ENCODE measurements around the gene PODNL1. TPM values are rescaled to one million over a fixed set of nuclear protein-coding genes. Genes with fewer than 3 reads are reported as not detected.
A peak's percentile ranks its signal among the peaks of the same experiment; 100 is the strongest.

PODNL1 gene
- total and polyA plus RNA-seq, 2 of the 8 experiments (the other 6 are each of a cell fraction or from before 2014, with no cell fraction given): 1.0 to 1.5 TPM

GRCh38 chr19:13954185-13954584 is 16.0 kb upstream of the PODNL1 start:
- 91% methylated on average over 14 of the region's 15 CpGs; no CpG with 5 or more reads in 1 of the 2 experiments for WGBS, 2 experiments (ENCODE audit: extremely low coverage in 1 of 2, insufficient coverage in 1 of 2, insufficient read length in 1 of 2, insufficient replicate concordance in 2 of 2, low coverage in 1 of 2, low lambda C conversion rate in 2 of 2, missing lambda C conversion rate in 1 of 2)
- FAIRE-seq (no peak), DNase-seq (ENCODE audit: low read depth in 1 of 2, low spot score in 2 of 2) (no peak)
- Histone ChIP-seq H2BK20ac (ENCODE audit: low read length) (no peak overlapping the region), H3K14ac (ENCODE audit: insufficient read length) (no peak overlapping the region), H3K23me2 (ENCODE audit: low read depth, low read length) (peaks cover 9% of the 10 kb centered on the region), H4K20me1 (replicated peaks in 1 of 2; ENCODE audit: control insufficient read depth in 1 of 2, insufficient read depth in 2 of 2, low read length in 2 of 2) (peaks cover 0 to 16% of the 10 kb centered on the region in 2 experiments), H3K23ac (ENCODE audit: insufficient read length) (no peak overlapping the region), H3K18ac (ENCODE audit: extremely low read depth, low read length) (no peak overlapping the region), H4K8ac (ENCODE audit: extremely low read depth, insufficient read depth, low read length) (peak overlapping the region; percentile 25; the same call in 1 of the 2 replicates), H3K79me2 (ENCODE audit: control insufficient read depth in 1 of 2, insufficient read depth in 2 of 2, low read length in 2 of 2) (peaks cover 0 to 19% of the 10 kb centered on the region in 2 experiments; a peak in 3 of 4 replicates), H3K79me1 (ENCODE audit: low read depth, low read length) (peaks cover 13% of the 10 kb centered on the region), H3K4me2 (ENCODE audit: insufficient read depth in 1 of 2, low read depth in 2 of 2, low read length in 2 of 2) (peak overlapping the region in 1 of 2 experiments; percentile 61; a peak in 1 of 4 replicates), H2AK5ac (ENCODE audit: low read depth, low read length) (no peak overlapping the region), H4K5ac (ENCODE audit: insufficient read length, low read depth, low read length) (no peak overlapping the region), H3K4me1 (replicated peaks in 1 of 4; ENCODE audit: control insufficient read depth in 3 of 4, insufficient read depth in 4 of 4, low read length in 3 of 4) (peaks cover 0 to 7% (median 3%) of the 10 kb centered on the region in 4 experiments; a peak in 6 of 7 replicates), H3K4ac (replicated peaks; ENCODE audit: insufficient read length, low read depth, low read length) (no peak overlapping the region), H3K36me3 (ENCODE audit: control insufficient read depth in 2 of 4, insufficient read depth in 4 of 4, low read length in 3 of 4) (peaks cover 18 to 36% (median 29%) of the 10 kb centered on the region in 4 experiments), H2BK120ac (replicated peaks; ENCODE audit: low read depth, low read length) (no peak overlapping the region), H4K91ac (replicated peaks; ENCODE audit: insufficient read length, low read length) (no peak overlapping the region), H3K9me3 (ENCODE audit: insufficient read depth in 2 of 2, low read depth in 1 of 2, low read length in 1 of 2) (no peaks in the 10 kb centered on the region), H3K9ac (replicated peaks in 1 of 4; ENCODE audit: extremely low read depth in 1 of 4, low read depth in 3 of 4, low read length in 3 of 4) (no peak overlapping the region), H3K4me3 (ENCODE audit: extremely low read depth in 1 of 4, insufficient read depth in 2 of 4, low read depth in 3 of 4, low read length in 4 of 4) (no peak overlapping the region), H2BK12ac (ENCODE audit: low read depth, low read length) (no peak overlapping the region), H2AFZ (ENCODE audit: low read length) (no peak overlapping the region), H2BK5ac (ENCODE audit: low read depth, low read length) (0 out of 2 replicates have a peak overlapping the region, but pooled peaks have one; percentile 78), H2BK15ac (ENCODE audit: low read length) (no peak overlapping the region), H3K56ac (replicated peaks; ENCODE audit: insufficient read length, low read depth, low read length) (peak overlapping the region; percentile 9), H3K27me3 (replicated peaks in 1 of 4; ENCODE audit: control insufficient read depth in 3 of 4, extremely low read depth in 1 of 4, insufficient read depth in 3 of 4, low read length in 3 of 4) (no peaks in the 10 kb centered on the region), H3K27ac (ENCODE audit: low read depth, low read length) (no peak overlapping the region)
- ChIA-PET CTCF (ENCODE audit: partially characterized antibody) (interaction anchor here (0.9 to 1.8 kb wide), 10 partner anchors 12 to 131 kb away, joined by 3 to 12 read pairs (median 5); partner anchors contain the start of genes C19orf67 and RFX1), POLR2A (ENCODE audit: partially characterized antibody) (interaction anchor here (0.9 to 4.3 kb wide), 14 partner anchors 8 to 103 kb away, joined by 3 to 48 read pairs (median 6); partner anchors contain the start of genes IL27RA and PODNL1)
- no peak for TF ChIP-seq EZH2 (IDR thresholded peaks at IDR 0.05; ENCODE audit: low read depth, low read length, severe bottlenecking)
- no peak for TF ChIP-seq SP4 (IDR thresholded peaks at IDR 0.05; ENCODE audit: low read length)
- TF ChIP-seq BACH1 (IDR thresholded peaks at IDR 0.05; ENCODE audit: low read length): no peak
- TF ChIP-seq ATF3 (IDR thresholded peaks at IDR 0.05; ENCODE audit: insufficient read depth, low read depth, low read length): no peak
- TF ChIP-seq SP2 (IDR thresholded peaks at IDR 0.05; ENCODE audit: low read length): no peak
- TF ChIP-seq CTCF (IDR thresholded peaks at IDR 0.05; ENCODE audit: control extremely low read depth in 1 of 3, insufficient read depth in 1 of 3, low read depth in 1 of 3, low read length in 3 of 3): no peak
- TF ChIP-seq NRF1 (IDR thresholded peaks at IDR 0.05; ENCODE audit: low read depth, low read length): no peak
- TF ChIP-seq BRCA1 (IDR thresholded peaks at IDR 0.05; ENCODE audit: low read depth, low read length): no peak
- TF ChIP-seq BCL11A (IDR thresholded peaks at IDR 0.05; ENCODE audit: low read depth in 2 of 2, low read length in 2 of 2): no peak
- TF ChIP-seq CBX8 (IDR thresholded peaks at IDR 0.05; ENCODE audit: borderline replicate concordance, low read depth, low read length): no peak
- TF ChIP-seq SP1 (IDR thresholded peaks at IDR 0.05; ENCODE audit: low read depth, low read length): no peak

All from H1 (cell line).